ENCODE results near the gene POLDIP3.
A peak's percentile ranks its signal among the peaks of the same experiment; 100 is the strongest.

Gene POLDIP3

GRCh38 chr22:42601879-42602465 lies 12.7 kb downstream of the POLDIP3 start:
- TF ChIP-seq CTCF (IDR thresholded peaks at IDR 0.05; ENCODE audit: low read length, missing control alignments) = no peak
- no peak overlapping the region for H3K4me3 ChIP-seq (replicated peaks; ENCODE audit: low read depth, low read length)
- DNase-seq (ENCODE audit: low read depth) = no peak

GRCh38 chr22:42596863-42597530 lies 17.7 kb downstream of the POLDIP3 start:
- TF ChIP-seq CTCF (IDR thresholded peaks at IDR 0.05; ENCODE audit: low read length, missing control alignments) = no peak
- no peak overlapping the region for H3K4me3 ChIP-seq (replicated peaks; ENCODE audit: low read depth, low read length)
- no peak for DNase-seq (ENCODE audit: low read depth)

GRCh38 chr22:42596336-42596735 lies 18.3 kb downstream of the POLDIP3 start:
- peak; percentile 36 for DNase-seq (ENCODE audit: low read depth)
- no peak overlapping the region for H3K4me3 ChIP-seq (replicated peaks; ENCODE audit: low read depth, low read length)
- no peak for TF ChIP-seq CTCF (IDR thresholded peaks at IDR 0.05; ENCODE audit: low read length, missing control alignments)

- no peak for TF ChIP-seq CTCF (IDR thresholded peaks at IDR 0.05; ENCODE audit: low read length, missing control alignments)
- DNase-seq (ENCODE audit: low read depth) = peak; percentile 36
- no peak overlapping the region for H3K4me3 ChIP-seq (replicated peaks; ENCODE audit: low read depth, low read length)
Measured at GRCh38 chr22:42595434-42595833, 19.2 kb downstream of the POLDIP3 start.

GRCh38 chr22:42591987-42592386 lies 22.7 kb downstream of the POLDIP3 start:
- H3K4me3 ChIP-seq (replicated peaks; ENCODE audit: low read depth, low read length) = no peak overlapping the region
- no peak for TF ChIP-seq CTCF (IDR thresholded peaks at IDR 0.05; ENCODE audit: low read length, missing control alignments)
- DNase-seq (ENCODE audit: low read depth) = no peak

- DNase-seq (ENCODE audit: low read depth) = no peak
- no peak for TF ChIP-seq CTCF (IDR thresholded peaks at IDR 0.05; ENCODE audit: low read length, missing control alignments)
- no peak overlapping the region for H3K4me3 ChIP-seq (replicated peaks; ENCODE audit: low read depth, low read length)
Measured at GRCh38 chr22:42587588-42588175, 27.0 kb downstream of the POLDIP3 start.

Measured in fibroblast of pulmonary artery (primary cell).